Activated naive CD8-positive, alpha-beta T cell treated with anti-CD3 and anti-CD28 coated beads, Interleukin-2, amount 50 U/mL, for 24 hours (primary cell): ENCODE results near the gene SHISA7.

Experiments
- ATAC-seq: fragments of 150-1000 bp; cut with Tn5 transposase; one replicate; pipeline ENCODE4 v1.10.0; 2021
- DNase-seq: peaks from one replicate; pipeline ENCODE4 v3.0.0; 2021
- H3K27ac Mint-ChIP-seq: one replicate; pipeline ENCODE4 v1.8.0; 2021; ENCODE audit warnings: mild to moderate bottlenecking, mixed read lengths
- H3K27me3 Mint-ChIP-seq: one replicate; pipeline ENCODE4 v1.8.0; 2021; ENCODE audit warnings: mixed read lengths
- H3K36me3 Mint-ChIP-seq: one replicate; pipeline ENCODE4 v1.8.0; 2021; ENCODE audit warnings: low read depth, mixed read lengths
- H3K4me1 Mint-ChIP-seq: one replicate; pipeline ENCODE4 v1.8.0; 2021; ENCODE audit warnings: mixed read lengths
- H3K4me3 Mint-ChIP-seq: one replicate; pipeline ENCODE4 v1.8.0; 2021; ENCODE audit warnings: mild to moderate bottlenecking, moderate library complexity, mixed read lengths
- H3K9me3 Mint-ChIP-seq: one replicate; pipeline ENCODE4 v1.8.0; 2021; ENCODE audit warnings: mixed read lengths

The SHISA7 gene

DNA sequence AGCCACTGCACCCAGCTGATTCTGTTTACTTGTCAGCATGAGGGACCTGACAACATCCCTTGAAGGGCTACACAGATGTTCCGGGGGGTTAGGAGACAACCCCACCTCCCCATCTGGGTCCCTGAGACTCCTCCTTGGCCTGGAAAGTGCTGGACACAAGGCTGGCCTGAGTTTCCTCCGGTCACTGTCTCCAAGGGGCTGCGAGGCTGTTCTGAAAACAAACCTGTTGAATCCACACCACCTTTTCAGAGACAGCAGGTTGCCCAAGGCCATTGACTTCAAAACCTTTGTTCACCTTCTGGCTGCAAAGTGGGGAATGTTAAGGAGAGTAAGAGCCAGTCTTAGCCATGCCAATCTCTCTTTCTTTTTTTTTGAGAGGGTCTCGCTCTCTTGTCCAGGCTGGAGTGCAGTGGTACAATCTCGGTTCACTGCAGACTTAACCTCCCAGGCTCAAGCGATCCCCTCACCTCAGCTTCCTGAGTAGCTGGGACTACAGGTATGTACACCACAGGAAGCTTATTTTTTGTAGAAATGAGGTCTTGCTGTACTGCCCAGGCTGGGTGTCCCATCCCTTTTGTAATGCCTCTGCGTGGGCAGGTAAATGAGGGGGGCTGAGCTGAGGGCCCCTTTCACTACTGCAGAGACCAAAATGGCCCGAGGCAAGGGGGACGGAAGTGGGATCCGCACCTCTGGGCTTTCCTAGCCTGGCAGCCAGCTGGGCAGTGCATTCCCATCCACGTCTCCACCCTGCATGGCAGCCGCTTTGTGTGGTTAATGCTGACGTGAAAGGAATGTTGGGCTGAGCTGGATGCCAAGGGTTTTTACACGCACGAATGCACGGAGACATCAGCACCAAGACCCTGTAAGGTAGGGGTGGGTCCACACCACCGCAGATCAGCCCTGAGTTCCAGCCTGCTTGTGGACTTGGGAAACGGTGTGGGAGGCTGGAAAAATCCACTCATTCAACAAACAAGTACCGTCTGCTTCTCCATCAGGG, 31.5 kb upstream of the SHISA7 start:
- no peaks in the 10 kb centered on the region for H3K9me3 Mint-ChIP-seq
- peak overlapping the region; percentile 27 for H3K4me3 Mint-ChIP-seq
- DNase-seq = no peak
- H3K4me1 Mint-ChIP-seq = peaks cover 28% of the 10 kb centered on the region
- no peak for ATAC-seq
- H3K36me3 Mint-ChIP-seq = no peaks in the 10 kb centered on the region
- H3K27ac Mint-ChIP-seq = no peak overlapping the region
- no peaks in the 10 kb centered on the region for H3K27me3 Mint-ChIP-seq

DNA sequence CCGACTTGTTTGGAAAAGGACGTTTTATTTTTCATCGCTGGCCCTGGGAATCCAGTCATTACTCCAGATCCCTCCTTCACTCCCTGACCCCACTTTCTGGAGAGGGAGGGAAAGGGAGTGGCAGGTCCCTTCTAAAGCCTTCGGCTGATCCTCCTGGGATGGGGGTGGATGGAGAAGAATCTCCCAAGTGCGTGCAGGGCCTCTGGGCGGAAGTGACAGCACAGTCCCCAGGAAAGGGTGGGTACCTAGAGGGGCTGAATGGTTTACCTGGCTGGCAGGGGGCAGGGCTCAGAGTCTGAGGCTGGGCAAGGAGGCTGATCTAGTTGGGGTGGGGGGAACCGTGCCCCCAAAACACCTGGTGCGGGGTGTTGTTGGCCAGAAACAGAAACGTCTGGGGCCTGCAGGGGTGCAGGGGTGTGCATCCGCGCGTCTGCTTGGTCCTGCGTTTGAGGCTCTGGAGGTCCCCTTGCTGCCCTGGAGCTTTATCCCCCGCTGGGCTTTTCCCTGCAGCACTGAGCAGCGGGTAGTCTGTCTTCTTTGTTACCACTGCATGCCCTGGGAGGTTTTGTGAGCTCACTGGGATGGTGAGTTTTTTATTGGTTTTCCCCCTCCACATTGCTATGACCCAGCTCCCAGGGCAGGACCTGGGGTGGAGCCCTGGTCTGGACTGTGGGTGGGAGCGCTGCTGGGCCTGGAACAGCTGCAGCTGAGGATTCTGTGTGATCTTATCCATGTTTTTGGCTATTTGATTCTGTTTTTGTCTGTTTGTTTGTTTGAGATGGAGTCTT, 30.3 kb upstream of the SHISA7 start:
- Mint-ChIP-seq H3K27me3 (no peaks in the 10 kb centered on the region), H3K9me3 (no peaks in the 10 kb centered on the region), H3K36me3 (no peaks in the 10 kb centered on the region), H3K4me1 (peaks cover 22% of the 10 kb centered on the region), H3K27ac (no peak overlapping the region), H3K4me3 (no peak overlapping the region)
- DNase-seq (no peak), ATAC-seq (no peak)

DNA sequence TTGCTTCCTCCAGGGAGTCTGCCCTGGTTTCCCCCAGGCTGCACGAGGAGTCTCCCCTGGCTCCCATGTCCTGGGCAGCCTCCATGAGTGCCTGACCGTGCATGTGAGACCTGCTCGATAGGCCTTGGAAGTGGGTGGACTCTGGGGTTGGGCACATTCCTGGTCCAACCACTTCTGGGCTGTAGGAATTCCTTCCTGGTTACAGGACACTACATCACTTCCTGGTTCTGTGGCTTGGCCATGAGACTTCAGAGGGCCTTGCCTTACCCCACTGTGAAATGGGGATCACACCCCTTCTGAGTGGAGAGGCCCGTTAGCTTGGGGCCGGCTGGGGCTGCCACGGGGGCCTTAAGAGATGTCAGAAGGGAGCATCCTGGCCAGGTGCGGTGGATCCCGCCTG, 29.4 kb upstream of the SHISA7 start:
- DNase-seq (no peak), ATAC-seq (no peak)
- Mint-ChIP-seq H3K9me3 (no peaks in the 10 kb centered on the region), H3K36me3 (no peaks in the 10 kb centered on the region), H3K27ac (no peak overlapping the region), H3K4me3 (no peak overlapping the region), H3K4me1 (peaks cover 17% of the 10 kb centered on the region), H3K27me3 (no peaks in the 10 kb centered on the region)

DNA sequence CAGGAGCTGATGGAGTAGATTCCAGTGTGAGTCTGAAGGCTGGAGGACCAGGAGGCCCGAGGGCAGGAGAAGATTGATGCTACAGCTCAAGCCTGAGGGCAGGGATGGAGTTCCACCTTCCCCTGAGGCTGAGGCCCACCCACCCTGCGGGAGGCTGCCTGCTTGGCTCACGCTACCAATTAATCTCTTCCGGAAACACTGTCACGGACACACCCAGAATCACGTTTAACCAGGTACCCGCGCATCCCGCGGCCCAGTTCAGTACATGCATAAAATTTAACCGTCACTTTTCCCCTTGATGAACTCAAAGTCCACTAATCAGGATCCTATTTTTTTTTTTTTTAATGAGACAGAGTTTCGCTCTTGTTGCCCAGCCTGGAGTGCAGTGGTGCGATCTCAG, 28.2 kb upstream of the SHISA7 start:
- Mint-ChIP-seq H3K27me3 (no peaks in the 10 kb centered on the region), H3K4me1 (peaks cover 13% of the 10 kb centered on the region), H3K9me3 (no peaks in the 10 kb centered on the region), H3K27ac (no peak overlapping the region), H3K36me3 (no peaks in the 10 kb centered on the region), H3K4me3 (no peak overlapping the region)
- ATAC-seq = no peak
- DNase-seq = no peak

DNA sequence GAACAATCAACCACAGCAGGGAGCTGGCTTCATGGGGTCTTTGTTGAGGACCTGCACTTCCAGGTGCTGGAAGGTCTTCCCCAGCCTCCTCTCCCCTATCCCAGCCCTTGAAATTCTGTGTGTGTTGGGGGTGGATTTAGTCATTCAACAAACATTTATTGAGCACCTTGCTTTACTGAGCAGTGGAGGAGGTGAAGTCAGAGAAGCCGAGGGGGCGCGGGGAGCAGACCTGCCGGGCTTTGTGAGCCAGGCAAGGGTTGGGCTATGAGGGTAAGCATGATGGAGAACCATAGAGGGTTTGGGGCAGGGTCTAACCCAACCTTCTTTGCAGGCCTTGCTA, 24.9 kb upstream of the SHISA7 start:
- DNase-seq = no peak
- Mint-ChIP-seq H3K4me1 (peaks cover 3% of the 10 kb centered on the region), H3K9me3 (no peaks in the 10 kb centered on the region), H3K4me3 (no peak overlapping the region), H3K36me3 (no peaks in the 10 kb centered on the region), H3K27ac (no peak overlapping the region), H3K27me3 (no peaks in the 10 kb centered on the region)
- no peak for ATAC-seq

DNA sequence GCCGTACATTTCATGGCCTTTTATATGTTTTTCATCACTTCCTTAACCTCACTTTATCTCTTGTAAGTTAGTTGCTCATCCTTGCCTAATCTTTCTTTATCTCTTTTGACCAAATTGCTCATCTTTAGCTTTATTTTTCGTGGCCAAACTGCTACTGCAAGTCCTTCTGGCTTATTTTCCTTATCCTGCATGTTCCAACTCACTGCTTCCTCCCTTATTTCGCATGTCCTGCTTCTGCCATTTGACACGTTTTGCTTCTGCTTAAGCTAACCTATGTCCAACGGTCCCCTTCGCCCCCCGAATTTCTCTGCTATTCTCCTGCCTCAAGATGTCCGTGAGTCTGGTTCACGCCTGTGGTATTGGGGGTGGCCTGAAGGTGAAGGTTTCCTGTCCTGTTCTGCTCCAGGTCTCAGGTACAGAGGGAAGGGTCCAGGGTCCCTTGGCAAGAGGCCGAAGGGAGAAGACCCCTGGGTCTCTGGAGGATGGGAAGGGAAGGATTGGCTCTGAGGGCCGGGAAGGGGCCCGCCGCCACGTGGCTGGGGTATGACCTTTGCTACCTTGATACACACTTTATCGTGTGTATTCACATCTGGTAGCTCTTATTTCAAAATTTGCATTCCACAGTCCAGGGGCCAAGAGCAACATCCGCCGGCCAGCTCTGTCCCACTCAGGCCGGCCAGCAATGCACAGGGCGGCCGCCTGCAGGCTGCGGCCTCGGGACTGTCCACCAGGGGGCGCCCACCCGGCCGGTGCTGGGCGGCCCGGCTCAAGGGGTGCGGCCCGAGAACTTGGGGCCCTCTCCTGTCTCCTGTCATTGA, 24.3 kb upstream of the SHISA7 start:
- peaks cover 4% of the 10 kb centered on the region for H3K4me1 Mint-ChIP-seq
- no peak overlapping the region for H3K4me3 Mint-ChIP-seq
- peak; percentile 82 for ATAC-seq
- no peaks in the 10 kb centered on the region for H3K9me3 Mint-ChIP-seq
- H3K36me3 Mint-ChIP-seq = no peaks in the 10 kb centered on the region
- no peak overlapping the region for H3K27ac Mint-ChIP-seq
- no peaks in the 10 kb centered on the region for H3K27me3 Mint-ChIP-seq
- DNase-seq = peak; percentile 84

DNA sequence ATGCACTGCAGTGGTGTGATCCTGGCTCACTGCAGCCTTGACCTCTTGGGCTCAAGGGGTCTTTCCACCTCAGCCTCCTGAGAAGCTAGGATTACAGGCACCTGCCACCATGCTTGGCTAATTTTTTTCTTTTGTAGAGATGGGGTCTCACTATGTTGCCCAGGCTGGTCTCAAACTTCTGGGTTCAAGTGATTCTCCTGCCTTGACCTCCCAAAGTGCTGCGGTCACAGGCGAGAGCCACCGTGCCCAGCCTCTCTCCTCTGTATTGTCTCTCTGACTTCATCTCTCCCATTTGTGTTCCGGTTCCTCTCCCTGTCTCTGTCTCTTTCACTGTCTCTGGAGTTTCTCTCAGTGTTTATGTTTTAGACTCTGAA, 23.1 kb upstream of the SHISA7 start:
- H3K4me1 Mint-ChIP-seq = peaks cover 12% of the 10 kb centered on the region
- H3K36me3 Mint-ChIP-seq = peaks cover 2% of the 10 kb centered on the region
- H3K4me3 Mint-ChIP-seq = no peak overlapping the region
- H3K9me3 Mint-ChIP-seq = no peaks in the 10 kb centered on the region
- peaks cover 2% of the 10 kb centered on the region for H3K27me3 Mint-ChIP-seq
- no peak for DNase-seq
- no peak overlapping the region for H3K27ac Mint-ChIP-seq
- no peak for ATAC-seq

DNA sequence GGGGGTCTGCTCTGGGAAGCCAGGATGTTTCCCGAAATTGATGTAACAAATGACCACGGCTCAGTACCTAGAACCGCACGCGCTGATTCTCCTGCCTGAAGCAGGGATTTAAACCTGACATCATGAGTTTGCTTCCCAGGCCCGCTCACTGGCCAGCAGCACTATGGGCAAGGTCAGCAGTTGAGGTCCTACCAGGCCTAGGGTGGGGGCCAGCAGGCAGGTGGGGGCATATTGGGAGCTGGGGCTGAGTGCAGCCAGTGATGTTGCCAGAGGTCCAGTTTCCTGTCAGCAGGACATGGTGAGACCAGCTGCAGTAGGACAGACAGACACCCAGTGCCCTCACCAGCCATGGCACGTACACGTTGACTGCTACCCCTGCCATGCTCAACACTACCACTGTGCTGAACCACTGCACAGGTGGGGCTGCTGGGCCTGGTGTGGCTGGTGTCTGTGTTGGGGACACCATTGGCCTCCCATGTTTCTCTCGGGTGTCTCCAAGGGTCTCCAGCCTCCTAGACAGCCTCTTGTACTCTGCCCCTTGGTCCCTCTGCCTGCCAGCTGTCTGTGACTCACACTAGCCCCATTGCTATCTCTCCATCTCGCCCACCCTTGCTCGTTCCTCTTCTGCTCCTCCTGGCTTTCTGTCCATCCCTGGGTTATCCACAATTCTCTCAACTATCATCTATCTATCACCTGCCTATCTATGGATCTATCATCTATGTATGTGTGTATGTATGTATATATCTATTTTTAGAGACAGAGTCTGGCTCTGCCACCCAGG, 22.6 kb upstream of the SHISA7 start:
- H3K9me3 Mint-ChIP-seq = no peaks in the 10 kb centered on the region

DNA sequence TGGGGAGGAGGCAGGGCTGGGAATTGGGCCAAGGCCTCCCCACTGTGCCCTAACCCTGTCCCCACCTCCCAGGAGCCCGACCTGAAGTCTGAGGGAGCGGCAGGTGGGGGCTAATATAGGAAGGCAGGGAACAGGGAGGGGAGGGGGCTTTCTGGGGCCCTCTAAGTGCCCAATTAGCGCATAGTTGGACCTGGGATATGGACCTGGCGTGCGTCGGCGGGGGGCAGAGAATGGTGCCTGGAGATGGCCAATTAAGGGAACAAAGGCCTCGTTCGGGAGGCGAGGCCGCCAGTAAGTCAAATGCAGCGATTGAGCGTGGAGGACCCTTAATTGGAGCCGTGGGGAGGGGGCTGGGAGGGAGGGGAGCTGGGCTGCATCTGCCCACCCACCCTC, 21.6 kb upstream of the SHISA7 start, which contains the start of gene C19orf85:
C19orf85 (minus strand) TSS at position 90 of the 393 bp plus-strand sequence. CDS start 197 bp downstream, outside the sequence.
- Mint-ChIP-seq H3K4me3 (no peak within 1 kb of the TSS), H3K27me3 (peaks cover 2% of the 10 kb centered on the region), H3K4me1 (peaks cover 23% of the 10 kb centered on the region), H3K36me3 (peaks cover 2% of the 10 kb centered on the region), H3K9me3 (no peaks in the 10 kb centered on the region), H3K27ac (no peak within 1 kb of the TSS)
- DNase-seq (no peak), ATAC-seq (no peak)

More for the DNA sequence above, 22.6 kb upstream of the SHISA7 start:
- Mint-ChIP-seq H3K4me3 (no peak overlapping the region), H3K4me1 (peaks cover 15% of the 10 kb centered on the region), H3K27ac (no peak overlapping the region), H3K27me3 (peaks cover 2% of the 10 kb centered on the region), H3K36me3 (peaks cover 2% of the 10 kb centered on the region)
- ATAC-seq = no peak
- no peak for DNase-seq

DNA sequence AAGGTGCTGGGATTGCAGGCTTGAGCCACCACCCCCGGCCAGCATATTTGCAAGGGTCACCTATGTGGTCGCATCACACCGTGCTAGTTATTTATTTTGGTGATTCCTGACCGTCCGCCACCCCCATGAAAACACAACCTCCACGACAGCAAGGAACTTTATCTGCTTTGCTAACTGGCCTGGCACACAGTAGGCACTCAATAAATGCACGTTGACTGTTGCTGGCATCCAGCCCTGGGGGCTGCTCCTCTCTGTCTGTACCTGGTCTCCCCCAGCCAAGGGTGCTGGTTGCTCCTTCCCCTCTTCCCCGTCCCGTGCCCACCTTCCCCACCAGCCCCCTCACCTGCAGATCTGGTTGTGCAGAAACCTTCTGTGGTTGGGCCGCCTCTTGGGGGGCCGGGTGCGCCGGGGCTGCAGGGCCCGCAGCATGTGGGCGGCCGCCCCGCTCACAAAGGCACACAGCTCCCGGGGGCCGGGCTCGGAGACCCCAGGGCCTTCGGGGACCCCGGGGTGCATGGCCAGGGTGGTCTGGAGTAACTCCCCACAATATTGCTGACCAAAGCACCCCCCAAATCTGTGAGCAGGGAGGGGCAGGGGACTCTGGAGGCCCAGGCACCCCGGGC, 21.1 kb upstream of the SHISA7 start:
- Mint-ChIP-seq H3K27me3 (peaks cover 2% of the 10 kb centered on the region), H3K4me1 (peaks cover 25% of the 10 kb centered on the region), H3K4me3 (no peak overlapping the region), H3K27ac (no peak overlapping the region), H3K9me3 (no peaks in the 10 kb centered on the region), H3K36me3 (peaks cover 2% of the 10 kb centered on the region)
- ATAC-seq (no peak), DNase-seq (no peak)

DNA sequence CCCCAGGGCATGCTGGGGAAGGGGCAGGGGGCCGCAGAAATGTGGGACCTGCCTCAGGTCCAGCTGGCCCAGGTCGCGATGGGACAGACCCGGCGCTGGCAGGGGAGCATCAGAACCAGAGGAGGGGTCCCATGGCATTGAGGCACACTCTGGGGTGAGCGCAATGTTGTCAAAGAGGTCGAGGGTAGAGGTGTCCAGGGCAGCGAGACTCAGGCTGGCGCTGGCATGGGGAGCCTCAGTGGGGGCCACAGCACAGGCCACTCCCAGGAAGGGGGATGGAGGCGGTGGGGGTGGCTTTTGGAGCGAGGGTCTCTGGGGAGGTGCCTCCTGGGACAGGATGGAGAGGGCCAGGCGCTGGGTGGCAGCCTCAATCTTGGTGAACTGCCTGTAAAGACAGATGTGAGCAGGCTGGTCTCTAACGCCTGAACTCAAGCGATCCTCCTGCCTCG, 20.5 kb upstream of the SHISA7 start:
- H3K9me3 Mint-ChIP-seq = no peaks in the 10 kb centered on the region
- H3K4me1 Mint-ChIP-seq = peaks cover 25% of the 10 kb centered on the region

DNA sequence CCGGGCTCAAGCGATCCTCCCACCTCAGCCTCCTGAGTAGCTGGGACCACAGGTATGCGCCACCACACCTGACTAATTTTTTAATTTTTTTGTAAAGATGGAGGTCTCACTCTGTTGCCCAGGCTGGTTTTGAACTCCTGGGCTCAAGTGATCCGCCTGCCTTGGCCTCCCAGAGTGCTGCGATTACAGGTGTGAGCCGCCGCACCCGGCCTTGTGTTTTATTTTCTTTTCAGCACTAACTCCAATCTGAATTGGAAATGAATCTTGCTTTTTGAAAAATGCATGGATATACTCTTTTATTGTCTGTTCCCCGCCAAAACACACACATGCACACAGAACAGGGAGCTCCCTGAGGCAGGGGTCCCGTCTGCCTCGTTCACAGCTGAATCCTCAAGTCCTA, 19.6 kb upstream of the SHISA7 start:
- H3K27me3 Mint-ChIP-seq = peaks cover 2% of the 10 kb centered on the region
- peak overlapping the region; percentile 83 for H3K4me3 Mint-ChIP-seq
- ATAC-seq = no peak

More for the DNA sequence above, 20.5 kb upstream of the SHISA7 start:
- H3K36me3 Mint-ChIP-seq = peaks cover 2% of the 10 kb centered on the region
- H3K27me3 Mint-ChIP-seq = peaks cover 2% of the 10 kb centered on the region
- ATAC-seq (no peak), DNase-seq (no peak)
- no peak overlapping the region for H3K27ac Mint-ChIP-seq
- H3K4me3 Mint-ChIP-seq = no peak overlapping the region

DNA sequence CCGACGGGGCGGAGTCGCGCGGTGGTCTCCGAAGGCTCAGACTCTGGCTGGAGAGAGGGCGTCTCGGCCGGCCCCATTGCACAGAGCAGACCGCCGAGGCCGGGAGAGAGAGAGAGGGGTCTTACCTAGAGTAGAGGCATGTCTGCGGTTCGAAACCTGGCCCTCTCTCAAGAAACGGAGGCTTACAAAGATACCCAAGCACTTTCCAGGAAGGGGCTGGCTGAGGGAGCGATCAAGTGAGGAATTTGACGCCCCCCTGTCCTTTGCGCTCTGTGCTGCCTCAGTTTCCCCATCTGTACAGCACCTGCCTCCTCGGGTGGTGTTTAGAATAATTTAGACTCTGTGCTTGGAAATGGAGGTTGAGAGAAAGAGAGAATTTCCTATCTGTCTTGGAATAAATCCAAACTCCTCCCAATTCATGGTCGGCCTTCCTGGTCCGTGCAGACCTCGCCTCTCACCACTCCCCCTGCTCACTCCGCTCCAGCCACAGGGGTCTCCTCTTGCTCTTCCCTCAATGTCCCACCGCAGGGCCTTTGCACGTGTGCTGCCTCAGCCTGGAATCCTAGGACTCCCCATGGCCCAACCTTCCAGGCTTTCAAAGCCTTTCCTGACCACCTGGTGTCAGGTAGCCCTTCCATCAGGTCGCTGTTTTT, 19.0 kb upstream of the SHISA7 start:
- peak overlapping the region; percentile 83 for H3K4me3 Mint-ChIP-seq
- peaks cover 22% of the 10 kb centered on the region for H3K4me1 Mint-ChIP-seq
- peaks cover 2% of the 10 kb centered on the region for H3K27me3 Mint-ChIP-seq
- peak overlapping the region; percentile 95 for H3K27ac Mint-ChIP-seq
- H3K9me3 Mint-ChIP-seq = no peaks in the 10 kb centered on the region
- peaks cover 2% of the 10 kb centered on the region for H3K36me3 Mint-ChIP-seq
- ATAC-seq = no peak
- DNase-seq = no peak

More for the DNA sequence above, 19.6 kb upstream of the SHISA7 start:
- H3K27ac Mint-ChIP-seq = no peak overlapping the region
- H3K9me3 Mint-ChIP-seq = no peaks in the 10 kb centered on the region
- H3K36me3 Mint-ChIP-seq = peaks cover 2% of the 10 kb centered on the region
- H3K4me1 Mint-ChIP-seq = peaks cover 22% of the 10 kb centered on the region
- no peak for DNase-seq
